ENCODE data around the gene PKHD1. TPM values are rescaled to one million over a fixed set of nuclear protein-coding genes. Genes with fewer than 3 reads are reported as not detected.

PKHD1 gene
- total and polyA plus RNA-seq, 2 of the 8 experiments (the other 6 are each of a cell fraction or from before 2014, with no cell fraction given) = 0.06 to 0.09 TPM

DNA sequence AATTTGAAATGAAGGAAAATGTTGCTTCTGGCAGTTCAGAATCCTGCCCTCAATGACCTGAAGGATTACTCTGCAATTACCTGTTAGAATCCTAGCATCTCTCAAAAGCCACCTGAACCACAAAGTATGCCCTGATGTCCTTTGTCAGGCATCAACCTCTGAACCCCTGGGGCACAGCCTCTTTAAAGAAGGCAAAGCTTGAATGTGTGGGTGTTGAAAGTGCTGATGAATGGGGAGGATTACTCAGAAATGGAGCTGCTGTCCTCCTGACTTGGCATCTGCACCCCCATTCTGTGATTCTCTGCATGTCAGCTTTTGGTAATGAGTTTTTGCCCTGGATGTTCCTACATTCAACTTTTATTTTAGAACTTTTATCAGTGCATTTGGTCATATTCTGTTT lies 179.2 kb downstream of the PKHD1 start:
- no peaks in the 10 kb centered on the region for H4K20me1 ChIP-seq (replicated peaks in 1 of 2; ENCODE audit: control insufficient read depth in 1 of 2, insufficient read depth in 2 of 2, low read length in 2 of 2)
- FAIRE-seq = no peak
- no peaks in the 10 kb centered on the region for H3K23me2 ChIP-seq (ENCODE audit: low read depth, low read length)

More for the DNA sequence above, 179.2 kb downstream of the PKHD1 start:
- H3K4ac ChIP-seq (replicated peaks; ENCODE audit: insufficient read length, low read depth, low read length) = no peak overlapping the region
- H4K91ac ChIP-seq (replicated peaks; ENCODE audit: insufficient read length, low read length) = no peak overlapping the region
- no peak overlapping the region for H3K14ac ChIP-seq (ENCODE audit: insufficient read length)
- H2BK5ac ChIP-seq (ENCODE audit: low read depth, low read length) = no peak overlapping the region
- no peak overlapping the region for H3K4me3 ChIP-seq (ENCODE audit: extremely low read depth in 1 of 4, insufficient read depth in 2 of 4, low read depth in 3 of 4, low read length in 4 of 4)
- no peaks in the 10 kb centered on the region for H3K79me2 ChIP-seq (ENCODE audit: control insufficient read depth in 1 of 2, insufficient read depth in 2 of 2, low read length in 2 of 2)
- TF ChIP-seq RAD21 (IDR thresholded peaks at IDR 0.05 in 1 of 2, conservative IDR thresholded peaks at IDR 0.05 in 1 of 2; ENCODE audit: low read depth in 2 of 2, low read length in 2 of 2) = no peak
- TF ChIP-seq JUND (IDR thresholded peaks at IDR 0.05; ENCODE audit: low read length) = no peak
- TF ChIP-seq EGR1 (IDR thresholded peaks at IDR 0.05; ENCODE audit: borderline replicate concordance, low read depth, low read length) = peak; percentile 35; the same call in 1 of the 2 replicates
- TF ChIP-seq KDM4A (IDR thresholded peaks at IDR 0.05; ENCODE audit: low read depth, low read length, severe bottlenecking) = no peak
- no peak overlapping the region; a peak in 1 of 7 replicates for H3K9ac ChIP-seq (replicated peaks in 1 of 4; ENCODE audit: extremely low read depth in 1 of 4, low read depth in 3 of 4, low read length in 3 of 4)
- H2AFZ ChIP-seq (ENCODE audit: low read length) = no peak overlapping the region
- no peaks in the 10 kb centered on the region for H3K79me1 ChIP-seq (ENCODE audit: low read depth, low read length)
- no peak for DNase-seq (ENCODE audit: low read depth in 1 of 2, low spot score in 2 of 2)
- no peaks in the 10 kb centered on the region for H3K27me3 ChIP-seq (replicated peaks in 1 of 4; ENCODE audit: control insufficient read depth in 3 of 4, extremely low read depth in 1 of 4, insufficient read depth in 3 of 4, low read length in 3 of 4)
- no peak overlapping the region for H2BK15ac ChIP-seq (ENCODE audit: low read length)
- ChIA-PET POLR2A (ENCODE audit: partially characterized antibody) (no interaction called here), CTCF (ENCODE audit: partially characterized antibody) (interaction anchor here (1.4 kb wide), 1 partner anchor 51 kb away, joined by 3 read pairs; no protein-coding TSS in a partner anchor)
- peaks cover 0 to 7% (median 2%) of the 10 kb centered on the region in 4 experiments; a peak in 1 of 7 replicates for H3K4me1 ChIP-seq (replicated peaks in 1 of 4; ENCODE audit: control insufficient read depth in 3 of 4, insufficient read depth in 4 of 4, low read length in 3 of 4)
- H4K8ac ChIP-seq (ENCODE audit: extremely low read depth, insufficient read depth, low read length) = no peak overlapping the region
- no peak overlapping the region for H3K23ac ChIP-seq (ENCODE audit: insufficient read length)
- H2AK5ac ChIP-seq (ENCODE audit: low read depth, low read length) = no peak overlapping the region
- no peak overlapping the region for H4K5ac ChIP-seq (ENCODE audit: insufficient read length, low read depth, low read length)
- H3K9me3 ChIP-seq (ENCODE audit: insufficient read depth in 2 of 2, low read depth in 1 of 2, low read length in 1 of 2) = no peaks in the 10 kb centered on the region
- H2BK120ac ChIP-seq (replicated peaks; ENCODE audit: low read depth, low read length) = no peak overlapping the region
- H2BK12ac ChIP-seq (ENCODE audit: low read depth, low read length) = no peak overlapping the region
- no peak overlapping the region for H3K27ac ChIP-seq (ENCODE audit: low read depth, low read length)
- no peak overlapping the region for H3K4me2 ChIP-seq (ENCODE audit: insufficient read depth in 1 of 2, low read depth in 2 of 2, low read length in 2 of 2)
- H3K56ac ChIP-seq (replicated peaks; ENCODE audit: insufficient read length, low read depth, low read length) = no peak overlapping the region
- no peaks in the 10 kb centered on the region for H3K36me3 ChIP-seq (ENCODE audit: control insufficient read depth in 2 of 4, insufficient read depth in 4 of 4, low read length in 3 of 4)
- H3K18ac ChIP-seq (ENCODE audit: extremely low read depth, low read length) = no peak overlapping the region
- no peak overlapping the region for H2BK20ac ChIP-seq (ENCODE audit: low read length)

All from H1 (cell line).